WTC11 (cell line): Measurements from ENCODE around the gene DYSF. TPM values are rescaled to one million over a fixed set of nuclear protein-coding genes. Genes with fewer than 3 reads are reported as not detected.

Experiments used
- ATAC-seq: fragments of 200-7000 bp; cut with Tn5 transposase; 2 replicates; pipeline ENCODE4 v1.10.0; 2021; ENCODE audit warnings: mild to moderate bottlenecking, moderate library complexity
- CTCF ChIA-PET: fragments of 300-600 bp; sonication (Branson Sonifier 250); formaldehyde crosslinking; loops from one replicate; lab custom pipeline; 2021; ENCODE audit warnings: antibody characterized with exemption; lab: Charles Lee
- POLR2A ChIA-PET: fragments of 350-600 bp; sonication (Branson Sonifier 250); formaldehyde crosslinking; loops from one replicate; lab custom pipeline; 2021; ENCODE audit warnings: antibody characterized with exemption; lab: Charles Lee
- DNase-seq: peaks from one replicate; pipeline ENCODE4 v3.0.0; 2021; ENCODE audit warnings: low spot score
- H3K27ac Mint-ChIP-seq: 2 replicates; pipeline ENCODE4 v1.8.0; 2021; ENCODE audit warnings: mixed read lengths
- H3K27me3 Mint-ChIP-seq: 2 replicates; pipeline ENCODE4 v1.8.0; 2021; ENCODE audit warnings: low read depth, mild to moderate bottlenecking, moderate library complexity, mixed read lengths
- H3K36me3 Mint-ChIP-seq: 2 replicates; pipeline ENCODE4 v1.8.0; 2021; ENCODE audit warnings: mixed read lengths
- H3K4me1 Mint-ChIP-seq: 2 replicates; pipeline ENCODE4 v1.8.0; 2022; ENCODE audit warnings: mixed read lengths
- H3K4me3 Mint-ChIP-seq: 2 replicates; pipeline ENCODE4 v1.8.0; 2021; ENCODE audit warnings: mild to moderate bottlenecking, moderate library complexity, mixed read lengths
- H3K9me3 Mint-ChIP-seq: 2 replicates; pipeline ENCODE4 v1.8.0; 2021; ENCODE audit warnings: mixed read lengths
- CREB1 ChIP-seq: sonication (generic); formaldehyde crosslinking; IDR thresholded peaks from 2 replicates; pipeline ENCODE4 v1.8.0; 2023; ENCODE audit warnings: mild to moderate bottlenecking, missing genetic modification reagents
- ELF4 ChIP-seq: sonication (generic); formaldehyde crosslinking; IDR thresholded peaks from 2 replicates; pipeline ENCODE4 v1.8.1; 2022; ENCODE audit warnings: low read depth, mild to moderate bottlenecking, moderate library complexity, missing genetic modification reagents
- EMX1 ChIP-seq: fragments of 250-450 bp; sonication (Bioruptor Pico); IDR thresholded peaks from 2 replicates; pipeline ENCODE4 v1.8.0; 2021; ENCODE audit warnings: mild to moderate bottlenecking
- ESRRA ChIP-seq: sonication (generic); formaldehyde crosslinking; IDR thresholded peaks from 2 replicates; pipeline ENCODE4 v1.8.1; 2022; ENCODE audit warnings: mild to moderate bottlenecking, missing genetic modification reagents, borderline replicate concordance
- ETV6 ChIP-seq: sonication (generic); formaldehyde crosslinking; IDR thresholded peaks from 2 replicates; pipeline ENCODE4 v1.8.1; 2022; ENCODE audit warnings: mild to moderate bottlenecking, missing genetic modification reagents
- FOXJ3 ChIP-seq: sonication (generic); formaldehyde crosslinking; IDR thresholded peaks from 2 replicates; pipeline ENCODE4 v1.9.0; 2021; ENCODE audit warnings: missing genetic modification reagents, mild to moderate bottlenecking, borderline replicate concordance
- FOXK1 ChIP-seq: sonication (generic); formaldehyde crosslinking; IDR thresholded peaks from 2 replicates; pipeline ENCODE4 v1.8.0; 2022; ENCODE audit warnings: mild to moderate bottlenecking, moderate library complexity, missing genetic modification reagents
- FOXP1 ChIP-seq: sonication (generic); formaldehyde crosslinking; IDR thresholded peaks from 2 replicates; pipeline ENCODE4 v1.8.0; 2022; ENCODE audit warnings: missing genetic modification reagents, mild to moderate bottlenecking, moderate library complexity, borderline replicate concordance
- GRHL2 ChIP-seq: fragments of 250-450 bp; sonication (Bioruptor Pico); IDR thresholded peaks from 2 replicates; pipeline ENCODE4 v1.8.0; 2022; ENCODE audit warnings: mild to moderate bottlenecking, moderate library complexity; ENCODE audit not compliant: insufficient replicate concordance, severe bottlenecking
- MYBL2 ChIP-seq: sonication (generic); formaldehyde crosslinking; IDR thresholded peaks from 2 replicates; pipeline ENCODE4 v1.8.1; 2023; ENCODE audit warnings: mild to moderate bottlenecking, moderate library complexity, missing genetic modification reagents
- NFYB ChIP-seq: sonication (generic); formaldehyde crosslinking; conservative IDR thresholded peaks from 2 replicates; pipeline ENCODE4 v1.8.0; 2022; ENCODE audit warnings: low read depth, missing genetic modification reagents
- OVOL2 ChIP-seq: fragments of 250-450 bp; sonication (Bioruptor Pico); IDR thresholded peaks from 2 replicates; pipeline ENCODE4 v1.9.0; 2021; ENCODE audit warnings: mild to moderate bottlenecking, borderline replicate concordance
- RORB ChIP-seq: fragments of 250-450 bp; sonication (Bioruptor Pico); IDR thresholded peaks from 2 replicates; pipeline ENCODE4 v1.9.0; 2021; ENCODE audit warnings: mild to moderate bottlenecking
- TCF7 ChIP-seq: sonication (generic); formaldehyde crosslinking; IDR thresholded peaks from 2 replicates; pipeline ENCODE4 v1.8.0; 2022; ENCODE audit warnings: mild to moderate bottlenecking, low read depth, missing genetic modification reagents, moderate library complexity
- TEAD4 ChIP-seq: sonication (generic); formaldehyde crosslinking; IDR thresholded peaks from 2 replicates; pipeline ENCODE4 v1.8.0; 2022; ENCODE audit warnings: mild to moderate bottlenecking, missing genetic modification reagents
- ZNF219 ChIP-seq: sonication (generic); formaldehyde crosslinking; IDR thresholded peaks from 2 replicates; pipeline ENCODE4 v1.8.0; 2023; ENCODE audit warnings: missing genetic modification reagents, mild to moderate bottlenecking, borderline replicate concordance
- ZNF396 ChIP-seq: fragments of 250-450 bp; sonication (Bioruptor Pico); IDR thresholded peaks from 2 replicates; pipeline ENCODE4 v1.8.0; 2021; ENCODE audit warnings: mild to moderate bottlenecking, moderate library complexity, borderline replicate concordance
- ZNF423 ChIP-seq: fragments of 250-450 bp; sonication (Bioruptor Pico); IDR thresholded peaks from 2 replicates; pipeline ENCODE4 v2.1.2; 2022; ENCODE audit warnings: mild to moderate bottlenecking, moderate library complexity
- total RNA-seq: library from RNA; stranded (reverse); gene quantifications from 3 replicates; pipeline ENCODE4 v1.2.3, GENCODE V29; 2021
- TF ChIP-seq, protein P1 (sequence below): sonication (generic); formaldehyde crosslinking; IDR thresholded peaks from 2 replicates; pipeline ENCODE4 v1.8.1; 2023; ENCODE audit warnings: mild to moderate bottlenecking, missing genetic modification reagents, moderate library complexity
- TF ChIP-seq, protein P2 (sequence below): fragments of 250-450 bp; sonication (Bioruptor Pico); IDR thresholded peaks from 2 replicates; pipeline ENCODE4 v1.8.0; 2021; ENCODE audit warnings: mild to moderate bottlenecking
- TF ChIP-seq, protein P3 (sequence below): fragments of 250-450 bp; sonication (Bioruptor Pico); IDR thresholded peaks from 2 replicates; pipeline ENCODE4 v2.1.2; 2022; ENCODE audit warnings: mild to moderate bottlenecking, moderate library complexity
- TF ChIP-seq, protein P4 (sequence below): sonication (generic); formaldehyde crosslinking; IDR thresholded peaks from 2 replicates; pipeline ENCODE4 v1.8.0; 2022; ENCODE audit warnings: mild to moderate bottlenecking, missing genetic modification reagents
- TF ChIP-seq, protein P5 (sequence below): sonication (generic); formaldehyde crosslinking; IDR thresholded peaks from 2 replicates; pipeline ENCODE4 v1.8.1; 2022; ENCODE audit warnings: low read depth, missing genetic modification reagents, borderline replicate concordance

Gene DYSF
- total RNA-seq, 1 experiment from 2014 or later = 14.8 TPM

DNA sequence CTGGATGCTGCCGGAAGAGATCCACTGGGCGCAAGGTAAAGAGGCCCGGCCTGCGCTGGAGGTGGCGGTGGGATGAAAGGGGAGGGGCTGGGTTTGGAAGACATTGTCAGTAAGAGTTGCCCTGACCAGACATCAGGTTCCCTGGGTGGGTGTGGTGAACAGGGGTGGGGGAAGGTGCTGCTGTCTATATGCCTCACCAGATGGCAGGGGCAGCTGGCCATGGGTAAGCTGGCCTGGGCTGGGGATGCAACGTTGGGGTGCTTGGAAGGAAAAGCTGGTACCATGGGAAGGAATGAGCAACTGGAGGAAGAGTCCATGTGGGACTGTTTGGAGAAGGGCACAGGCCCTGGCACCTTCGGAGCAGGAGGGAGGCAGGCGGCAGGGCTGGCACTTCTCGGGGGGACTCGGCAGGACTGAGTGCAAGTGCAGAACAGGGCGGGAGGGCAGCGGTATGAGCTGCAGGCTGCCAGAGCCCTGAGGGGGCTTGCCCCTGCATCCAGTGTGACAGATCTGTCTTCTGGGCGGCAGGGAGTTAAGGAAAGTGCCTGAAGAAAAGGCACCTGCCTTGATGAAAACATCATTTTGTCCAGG lies 146.4 kb downstream of the DYSF start:
- ATAC-seq (no peak), DNase-seq (no peak)
- no peaks in the 10 kb centered on the region for H3K9me3 Mint-ChIP-seq
- H3K27me3 Mint-ChIP-seq = no peaks in the 10 kb centered on the region
- H3K27ac Mint-ChIP-seq = no peak overlapping the region
- ChIA-PET POLR2A (no interaction called here), CTCF (interaction anchor here (1.0 to 1.5 kb wide), 2 partner anchors 51 to 198 kb away, joined by 3 to 4 read pairs; no protein-coding TSS in a partner anchor)
- no peaks in the 10 kb centered on the region for H3K36me3 Mint-ChIP-seq
- H3K4me1 Mint-ChIP-seq = peaks cover 11% of the 10 kb centered on the region
- H3K4me3 Mint-ChIP-seq = no peak overlapping the region
- TF ChIP-seq, protein P1, sequence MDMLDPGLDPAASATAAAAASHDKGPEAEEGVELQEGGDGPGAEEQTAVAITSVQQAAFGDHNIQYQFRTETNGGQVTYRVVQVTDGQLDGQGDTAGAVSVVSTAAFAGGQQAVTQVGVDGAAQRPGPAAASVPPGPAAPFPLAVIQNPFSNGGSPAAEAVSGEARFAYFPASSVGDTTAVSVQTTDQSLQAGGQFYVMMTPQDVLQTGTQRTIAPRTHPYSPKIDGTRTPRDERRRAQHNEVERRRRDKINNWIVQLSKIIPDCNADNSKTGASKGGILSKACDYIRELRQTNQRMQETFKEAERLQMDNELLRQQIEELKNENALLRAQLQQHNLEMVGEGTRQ (CRISPR knock-in tag) = no peak
- TF ChIP-seq, protein P2, sequence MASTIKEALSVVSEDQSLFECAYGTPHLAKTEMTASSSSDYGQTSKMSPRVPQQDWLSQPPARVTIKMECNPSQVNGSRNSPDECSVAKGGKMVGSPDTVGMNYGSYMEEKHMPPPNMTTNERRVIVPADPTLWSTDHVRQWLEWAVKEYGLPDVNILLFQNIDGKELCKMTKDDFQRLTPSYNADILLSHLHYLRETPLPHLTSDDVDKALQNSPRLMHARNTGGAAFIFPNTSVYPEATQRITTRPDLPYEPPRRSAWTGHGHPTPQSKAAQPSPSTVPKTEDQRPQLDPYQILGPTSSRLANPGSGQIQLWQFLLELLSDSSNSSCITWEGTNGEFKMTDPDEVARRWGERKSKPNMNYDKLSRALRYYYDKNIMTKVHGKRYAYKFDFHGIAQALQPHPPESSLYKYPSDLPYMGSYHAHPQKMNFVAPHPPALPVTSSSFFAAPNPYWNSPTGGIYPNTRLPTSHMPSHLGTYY (CRISPR knock-in tag) = no peak
- TF ChIP-seq GRHL2 (no peak), TCF7 (CRISPR knock-in tag) (no peak), OVOL2 (no peak), ELF4 (CRISPR knock-in tag) (no peak)

DNA sequence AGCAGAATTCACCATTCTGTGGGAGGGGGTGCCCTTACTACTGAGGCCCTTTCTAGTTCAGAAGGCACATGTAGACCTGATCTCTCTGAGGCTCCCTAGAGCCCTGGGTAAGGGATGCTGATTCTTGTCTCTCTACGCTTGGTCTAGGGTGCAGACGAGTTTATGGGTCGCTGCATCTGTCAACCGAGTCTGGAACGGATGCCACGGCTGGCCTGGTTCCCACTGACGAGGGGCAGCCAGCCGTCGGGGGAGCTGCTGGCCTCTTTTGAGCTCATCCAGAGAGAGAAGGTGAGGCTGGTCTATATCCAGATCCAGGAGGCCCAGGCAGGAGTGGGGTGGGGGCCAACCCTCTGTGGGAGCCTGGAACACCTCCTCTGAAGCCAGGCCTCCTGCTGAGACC lies 147.2 kb downstream of the DYSF start:
- ATAC-seq (no peak), DNase-seq (no peak)
- TF ChIP-seq, protein P3, sequence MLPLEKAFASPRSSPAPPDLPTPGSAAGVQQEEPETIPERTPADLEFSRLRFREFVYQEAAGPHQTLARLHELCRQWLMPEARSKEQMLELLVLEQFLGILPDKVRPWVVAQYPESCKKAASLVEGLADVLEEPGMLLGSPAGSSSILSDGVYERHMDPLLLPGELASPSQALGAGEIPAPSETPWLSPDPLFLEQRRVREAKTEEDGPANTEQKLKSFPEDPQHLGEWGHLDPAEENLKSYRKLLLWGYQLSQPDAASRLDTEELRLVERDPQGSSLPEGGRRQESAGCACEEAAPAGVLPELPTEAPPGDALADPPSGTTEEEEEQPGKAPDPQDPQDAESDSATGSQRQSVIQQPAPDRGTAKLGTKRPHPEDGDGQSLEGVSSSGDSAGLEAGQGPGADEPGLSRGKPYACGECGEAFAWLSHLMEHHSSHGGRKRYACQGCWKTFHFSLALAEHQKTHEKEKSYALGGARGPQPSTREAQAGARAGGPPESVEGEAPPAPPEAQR (CRISPR knock-in tag) = no peak
- TF ChIP-seq MYBL2 (CRISPR knock-in tag) (no peak), ZNF396 (no peak), RORB (CRISPR knock-in tag) (no peak), ZNF423 (CRISPR knock-in tag) (no peak), ZNF219 (no peak), ESRRA (CRISPR knock-in tag) (no peak)
- TF ChIP-seq, protein P4, sequence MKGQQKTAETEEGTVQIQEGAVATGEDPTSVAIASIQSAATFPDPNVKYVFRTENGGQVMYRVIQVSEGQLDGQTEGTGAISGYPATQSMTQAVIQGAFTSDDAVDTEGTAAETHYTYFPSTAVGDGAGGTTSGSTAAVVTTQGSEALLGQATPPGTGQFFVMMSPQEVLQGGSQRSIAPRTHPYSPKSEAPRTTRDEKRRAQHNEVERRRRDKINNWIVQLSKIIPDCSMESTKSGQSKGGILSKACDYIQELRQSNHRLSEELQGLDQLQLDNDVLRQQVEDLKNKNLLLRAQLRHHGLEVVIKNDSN (CRISPR knock-in tag) = no peak
- H3K9me3 Mint-ChIP-seq = no peaks in the 10 kb centered on the region
- H3K27me3 Mint-ChIP-seq = no peaks in the 10 kb centered on the region
- POLR2A ChIA-PET = no interaction called here
- no peak overlapping the region for H3K4me3 Mint-ChIP-seq
- peaks cover 18% of the 10 kb centered on the region for H3K4me1 Mint-ChIP-seq
- no peaks in the 10 kb centered on the region for H3K36me3 Mint-ChIP-seq
- no peak overlapping the region for H3K27ac Mint-ChIP-seq
- CTCF ChIA-PET = no interaction called here

DNA sequence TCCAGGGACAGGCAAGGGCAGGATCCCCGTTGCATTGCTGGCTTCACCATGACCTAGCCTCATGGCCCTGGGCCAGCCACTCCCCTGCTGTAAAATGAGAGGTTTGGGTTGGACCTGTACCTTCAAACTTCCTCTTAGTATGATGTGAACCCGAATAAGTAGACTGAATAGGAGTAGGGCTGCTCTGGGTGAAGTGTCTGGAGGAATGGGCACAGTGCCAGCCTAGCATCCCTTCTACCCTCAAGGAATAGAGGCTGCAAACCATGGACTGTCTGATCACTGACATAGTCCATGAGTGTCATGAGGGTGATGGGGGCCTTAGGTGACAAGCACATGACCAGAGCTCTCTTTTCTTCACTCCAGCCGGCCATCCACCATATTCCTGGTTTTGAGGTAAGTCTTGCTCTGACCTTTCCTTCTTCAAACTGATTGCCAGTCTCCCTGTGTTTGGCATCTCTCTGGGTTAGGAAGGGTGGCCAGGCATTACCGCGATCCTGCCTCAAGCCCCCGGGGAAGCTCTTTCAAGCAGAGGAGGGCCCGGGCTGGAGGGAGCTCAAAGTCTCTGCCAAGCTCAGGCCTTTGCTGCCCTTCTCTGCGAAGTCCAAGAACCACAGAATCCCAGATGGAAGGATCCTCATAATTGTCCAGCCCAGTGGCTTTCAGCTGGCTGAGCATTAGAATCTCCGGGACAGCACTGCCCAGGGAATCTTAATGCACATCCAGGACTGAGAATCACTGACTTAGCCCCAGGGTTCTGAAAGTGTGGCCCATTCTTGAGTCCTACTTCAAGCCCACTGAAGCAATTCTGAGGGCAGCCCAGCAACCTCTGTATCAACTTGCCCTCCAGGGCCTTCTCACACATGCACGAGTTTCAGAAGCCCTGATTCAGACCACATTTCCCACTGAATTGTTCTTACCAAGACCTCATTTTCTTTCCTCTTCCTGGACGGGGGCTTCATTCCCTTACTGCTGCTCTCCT lies 148.1 kb downstream of the DYSF start:
- DNase-seq (no peak), ATAC-seq (no peak)
- H3K36me3 Mint-ChIP-seq = no peaks in the 10 kb centered on the region
- TF ChIP-seq MYBL2 (CRISPR knock-in tag) = no peak
- no peak for TF ChIP-seq CREB1
- no peak for TF ChIP-seq GRHL2
- TF ChIP-seq EMX1 (CRISPR knock-in tag) = no peak
- TF ChIP-seq FOXP1 (CRISPR knock-in tag) = no peak
- TF ChIP-seq FOXK1 (CRISPR knock-in tag) = no peak
- TF ChIP-seq, protein P5, sequence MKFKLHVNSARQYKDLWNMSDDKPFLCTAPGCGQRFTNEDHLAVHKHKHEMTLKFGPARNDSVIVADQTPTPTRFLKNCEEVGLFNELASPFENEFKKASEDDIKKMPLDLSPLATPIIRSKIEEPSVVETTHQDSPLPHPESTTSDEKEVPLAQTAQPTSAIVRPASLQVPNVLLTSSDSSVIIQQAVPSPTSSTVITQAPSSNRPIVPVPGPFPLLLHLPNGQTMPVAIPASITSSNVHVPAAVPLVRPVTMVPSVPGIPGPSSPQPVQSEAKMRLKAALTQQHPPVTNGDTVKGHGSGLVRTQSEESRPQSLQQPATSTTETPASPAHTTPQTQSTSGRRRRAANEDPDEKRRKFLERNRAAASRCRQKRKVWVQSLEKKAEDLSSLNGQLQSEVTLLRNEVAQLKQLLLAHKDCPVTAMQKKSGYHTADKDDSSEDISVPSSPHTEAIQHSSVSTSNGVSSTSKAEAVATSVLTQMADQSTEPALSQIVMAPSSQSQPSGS (CRISPR knock-in tag) = no peak
- no peak for TF ChIP-seq TEAD4 (CRISPR knock-in tag)
- no peak for TF ChIP-seq ETV6 (CRISPR knock-in tag)
- no peak for TF ChIP-seq FOXJ3 (CRISPR knock-in tag)
- TF ChIP-seq NFYB (CRISPR knock-in tag) = no peak
- H3K4me1 Mint-ChIP-seq = peaks cover 24% of the 10 kb centered on the region
- ChIA-PET POLR2A (no interaction called here), CTCF (no interaction called here)
- no peak overlapping the region for H3K4me3 Mint-ChIP-seq
- H3K27ac Mint-ChIP-seq = no peak overlapping the region
- H3K27me3 Mint-ChIP-seq = no peaks in the 10 kb centered on the region
- no peaks in the 10 kb centered on the region for H3K9me3 Mint-ChIP-seq
